GM19455 (cell line): ENCODE measurements around the gene CHPF2.

Experiments
- ATAC-seq: cut with Tn5 transposase; IDR thresholded peaks from one replicate; pipeline ENCODE4 v1.9.1; 2021; ENCODE audit not compliant: unreplicated experiment

The CHPF2 gene

DNA sequence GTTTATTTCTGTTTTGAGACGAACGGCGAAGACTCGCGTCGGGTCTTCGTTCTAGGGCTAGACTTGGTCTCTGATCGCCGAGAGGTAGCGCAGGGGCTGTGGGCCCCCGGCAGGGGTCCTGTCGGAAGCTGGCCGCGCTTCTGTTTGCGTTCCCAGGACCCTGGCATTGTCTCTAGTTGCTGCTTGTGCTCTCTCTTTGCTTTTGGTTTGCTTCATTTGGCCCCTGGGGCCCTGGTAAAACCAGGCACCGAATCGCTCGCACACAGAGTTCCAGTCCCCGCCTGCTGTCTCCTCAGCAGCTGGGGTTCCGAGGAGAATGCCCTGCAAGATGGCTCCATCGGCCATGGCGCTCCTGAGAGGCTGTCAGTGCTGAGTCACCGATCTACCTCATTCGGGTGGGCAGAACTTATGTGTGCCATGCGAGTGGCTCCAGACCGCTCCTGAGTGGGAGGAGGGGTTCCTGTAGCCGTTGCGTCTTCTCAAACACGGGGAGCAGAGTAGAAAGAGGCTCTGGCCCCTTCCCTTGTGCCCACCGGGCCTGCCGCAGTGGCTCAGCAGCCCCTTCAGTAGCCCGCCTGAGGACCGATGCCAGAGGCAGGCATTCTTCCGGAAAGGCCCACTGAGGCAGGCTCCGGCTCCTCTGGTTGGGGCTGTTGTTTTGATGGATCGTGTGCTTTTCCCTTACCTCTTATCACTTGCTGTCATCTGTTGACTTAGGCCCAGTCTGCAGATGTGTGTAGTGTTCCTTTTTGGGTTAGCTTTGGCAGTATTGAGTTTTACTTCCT is 826 bp downstream of the CHPF2 start:
- ATAC-seq, result peak; percentile 48

DNA sequence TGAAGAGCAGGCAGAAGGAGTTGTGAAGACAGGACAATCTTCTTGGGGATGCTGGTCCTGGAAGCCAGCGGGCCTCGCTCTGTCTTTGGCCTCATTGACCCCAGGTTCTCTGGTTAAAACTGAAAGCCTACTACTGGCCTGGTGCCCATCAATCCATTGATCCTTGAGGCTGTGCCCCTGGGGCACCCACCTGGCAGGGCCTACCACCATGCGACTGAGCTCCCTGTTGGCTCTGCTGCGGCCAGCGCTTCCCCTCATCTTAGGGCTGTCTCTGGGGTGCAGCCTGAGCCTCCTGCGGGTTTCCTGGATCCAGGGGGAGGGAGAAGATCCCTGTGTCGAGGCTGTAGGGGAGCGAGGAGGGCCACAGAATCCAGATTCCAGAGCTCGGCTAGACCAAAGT is 1.5 kb downstream of the CHPF2 start:
- ATAC-seq, result no peak

DNA sequence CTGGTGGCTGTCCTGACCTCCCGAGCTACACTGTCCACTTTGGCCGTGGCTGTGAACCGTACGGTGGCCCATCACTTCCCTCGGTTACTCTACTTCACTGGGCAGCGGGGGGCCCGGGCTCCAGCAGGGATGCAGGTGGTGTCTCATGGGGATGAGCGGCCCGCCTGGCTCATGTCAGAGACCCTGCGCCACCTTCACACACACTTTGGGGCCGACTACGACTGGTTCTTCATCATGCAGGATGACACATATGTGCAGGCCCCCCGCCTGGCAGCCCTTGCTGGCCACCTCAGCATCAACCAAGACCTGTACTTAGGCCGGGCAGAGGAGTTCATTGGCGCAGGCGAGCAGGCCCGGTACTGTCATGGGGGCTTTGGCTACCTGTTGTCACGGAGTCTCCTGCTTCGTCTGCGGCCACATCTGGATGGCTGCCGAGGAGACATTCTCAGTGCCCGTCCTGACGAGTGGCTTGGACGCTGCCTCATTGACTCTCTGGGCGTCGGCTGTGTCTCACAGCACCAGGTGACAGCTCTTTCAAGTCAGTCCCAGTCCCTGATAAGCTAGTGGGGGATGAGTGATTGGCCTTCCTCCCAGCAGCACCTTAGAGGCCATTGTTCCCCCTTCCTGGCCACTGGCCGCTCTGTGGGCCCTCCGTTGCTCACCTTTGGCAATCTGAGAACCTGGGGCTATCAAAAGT is 3.0 kb downstream of the CHPF2 start:
- ATAC-seq, result no peak

DNA sequence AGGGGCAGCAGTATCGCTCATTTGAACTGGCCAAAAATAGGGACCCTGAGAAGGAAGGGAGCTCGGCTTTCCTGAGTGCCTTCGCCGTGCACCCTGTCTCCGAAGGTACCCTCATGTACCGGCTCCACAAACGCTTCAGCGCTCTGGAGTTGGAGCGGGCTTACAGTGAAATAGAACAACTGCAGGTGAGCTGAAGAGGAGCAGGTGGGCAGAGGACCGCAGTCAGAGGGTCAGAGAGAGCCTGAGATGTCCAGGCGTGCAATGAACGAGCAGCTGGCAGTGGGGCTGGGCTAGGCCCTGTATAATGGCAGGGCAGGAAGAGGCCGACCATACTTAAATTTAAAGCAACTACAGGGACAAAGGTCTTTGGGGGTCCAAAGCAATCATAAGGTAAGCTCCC is 4.1 kb downstream of the CHPF2 start:
- no peak for ATAC-seq

DNA sequence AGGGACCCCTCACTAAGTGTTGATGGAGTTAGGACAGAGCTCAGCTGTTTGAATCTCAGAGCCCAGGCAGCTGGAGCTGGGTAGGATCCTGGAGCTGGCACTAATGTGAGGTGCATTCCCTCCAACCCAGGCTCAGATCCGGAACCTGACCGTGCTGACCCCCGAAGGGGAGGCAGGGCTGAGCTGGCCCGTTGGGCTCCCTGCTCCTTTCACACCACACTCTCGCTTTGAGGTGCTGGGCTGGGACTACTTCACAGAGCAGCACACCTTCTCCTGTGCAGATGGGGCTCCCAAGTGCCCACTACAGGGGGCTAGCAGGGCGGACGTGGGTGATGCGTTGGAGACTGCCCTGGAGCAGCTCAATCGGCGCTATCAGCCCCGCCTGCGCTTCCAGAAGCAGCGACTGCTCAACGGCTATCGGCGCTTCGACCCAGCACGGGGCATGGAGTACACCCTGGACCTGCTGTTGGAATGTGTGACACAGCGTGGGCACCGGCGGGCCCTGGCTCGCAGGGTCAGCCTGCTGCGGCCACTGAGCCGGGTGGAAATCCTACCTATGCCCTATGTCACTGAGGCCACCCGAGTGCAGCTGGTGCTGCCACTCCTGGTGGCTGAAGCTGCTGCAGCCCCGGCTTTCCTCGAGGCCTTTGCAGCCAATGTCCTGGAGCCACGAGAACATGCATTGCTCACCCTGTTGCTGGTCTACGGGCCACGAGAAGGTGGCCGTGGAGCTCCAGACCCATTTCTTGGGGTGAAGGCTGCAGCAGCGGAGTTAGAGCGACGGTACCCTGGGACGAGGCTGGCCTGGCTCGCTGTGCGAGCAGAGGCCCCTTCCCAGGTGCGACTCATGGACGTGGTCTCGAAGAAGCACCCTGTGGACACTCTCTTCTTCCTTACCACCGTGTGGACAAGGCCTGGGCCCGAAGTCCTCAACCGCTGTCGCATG is 5.2 kb downstream of the CHPF2 start:
- ATAC-seq, result no peak

DNA sequence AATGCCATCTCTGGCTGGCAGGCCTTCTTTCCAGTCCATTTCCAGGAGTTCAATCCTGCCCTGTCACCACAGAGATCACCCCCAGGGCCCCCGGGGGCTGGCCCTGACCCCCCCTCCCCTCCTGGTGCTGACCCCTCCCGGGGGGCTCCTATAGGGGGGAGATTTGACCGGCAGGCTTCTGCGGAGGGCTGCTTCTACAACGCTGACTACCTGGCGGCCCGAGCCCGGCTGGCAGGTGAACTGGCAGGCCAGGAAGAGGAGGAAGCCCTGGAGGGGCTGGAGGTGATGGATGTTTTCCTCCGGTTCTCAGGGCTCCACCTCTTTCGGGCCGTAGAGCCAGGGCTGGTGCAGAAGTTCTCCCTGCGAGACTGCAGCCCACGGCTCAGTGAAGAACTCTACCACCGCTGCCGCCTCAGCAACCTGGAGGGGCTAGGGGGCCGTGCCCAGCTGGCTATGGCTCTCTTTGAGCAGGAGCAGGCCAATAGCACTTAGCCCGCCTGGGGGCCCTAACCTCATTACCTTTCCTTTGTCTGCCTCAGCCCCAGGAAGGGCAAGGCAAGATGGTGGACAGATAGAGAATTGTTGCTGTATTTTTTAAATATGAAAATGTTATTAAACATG is 6.0 kb downstream of the CHPF2 start:
- ATAC-seq, result no peak

DNA sequence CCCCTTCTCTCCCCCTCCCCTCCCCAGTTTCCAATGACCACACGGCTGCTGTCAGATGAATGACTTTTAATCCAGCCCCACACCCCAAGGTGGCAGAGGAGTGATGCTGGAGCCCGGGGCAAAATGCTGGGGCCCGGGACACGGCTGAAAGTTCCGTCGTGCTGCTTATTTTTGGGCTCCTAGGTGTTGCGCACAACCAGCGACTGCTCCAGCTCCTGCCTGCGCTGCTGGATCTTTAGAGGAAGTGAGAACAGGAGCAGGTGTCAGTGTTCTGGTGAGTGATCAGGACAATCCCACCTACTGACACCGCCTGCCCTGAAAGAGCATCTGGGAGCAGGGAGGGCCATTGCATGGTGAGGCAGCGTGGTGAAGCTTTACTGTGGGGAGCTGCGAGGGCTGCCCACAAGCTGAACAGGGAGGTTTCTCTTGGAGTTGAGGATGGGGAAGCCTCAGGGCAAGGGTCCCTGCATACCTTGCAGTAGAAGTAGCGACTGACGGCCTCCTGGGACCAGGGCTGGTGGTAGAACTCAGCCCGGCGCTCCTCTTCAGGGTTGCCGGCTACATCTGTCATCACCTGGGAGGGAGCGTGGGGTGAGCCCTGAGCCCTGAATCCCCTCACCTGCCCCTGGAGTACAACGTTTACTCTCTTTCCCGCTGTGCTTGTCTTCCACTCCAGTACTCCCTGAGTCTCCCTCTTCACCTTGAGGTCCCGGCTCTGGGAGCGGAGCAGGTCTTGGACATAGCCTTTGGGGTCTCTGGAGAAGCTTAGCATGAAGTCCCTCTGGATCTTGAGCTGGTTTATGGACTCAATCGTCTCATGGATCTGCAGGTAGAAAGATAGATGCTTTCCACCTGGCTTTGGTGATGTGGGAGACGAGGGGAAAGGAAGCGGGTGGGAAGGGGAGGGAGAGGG is 6.9 kb downstream of the CHPF2 start:
- no peak for ATAC-seq

DNA sequence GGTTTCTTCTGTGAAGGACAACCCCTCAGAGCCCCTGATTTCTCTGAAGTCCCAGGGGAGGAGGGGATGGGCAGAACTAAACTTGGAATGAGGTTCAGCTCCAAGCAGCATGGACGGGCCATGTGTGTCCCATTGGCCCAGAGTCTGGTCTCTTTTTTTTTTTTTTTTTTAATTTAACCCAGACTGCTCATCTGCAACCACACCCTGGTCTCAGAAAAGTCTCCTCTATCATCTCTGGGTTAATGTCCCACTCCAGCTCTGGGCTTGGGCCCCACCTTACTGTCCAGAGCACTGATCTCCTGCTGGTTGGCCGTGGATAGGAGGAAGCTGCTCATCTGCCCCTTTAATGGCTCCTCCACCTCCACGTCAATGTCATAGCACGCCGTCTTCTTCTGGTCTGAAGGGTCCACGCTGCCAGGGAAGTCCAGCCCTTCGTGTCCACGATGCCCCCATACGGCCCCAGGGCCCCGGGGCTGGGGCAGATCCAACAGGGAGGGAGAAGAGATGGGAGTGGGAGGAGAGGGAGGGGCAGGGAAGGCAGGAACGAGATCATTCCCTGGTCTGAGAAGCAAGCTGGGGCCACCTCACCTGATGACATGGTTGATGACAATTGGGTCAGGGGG is 7.7 kb downstream of the CHPF2 start:
- ATAC-seq, result no peak

DNA sequence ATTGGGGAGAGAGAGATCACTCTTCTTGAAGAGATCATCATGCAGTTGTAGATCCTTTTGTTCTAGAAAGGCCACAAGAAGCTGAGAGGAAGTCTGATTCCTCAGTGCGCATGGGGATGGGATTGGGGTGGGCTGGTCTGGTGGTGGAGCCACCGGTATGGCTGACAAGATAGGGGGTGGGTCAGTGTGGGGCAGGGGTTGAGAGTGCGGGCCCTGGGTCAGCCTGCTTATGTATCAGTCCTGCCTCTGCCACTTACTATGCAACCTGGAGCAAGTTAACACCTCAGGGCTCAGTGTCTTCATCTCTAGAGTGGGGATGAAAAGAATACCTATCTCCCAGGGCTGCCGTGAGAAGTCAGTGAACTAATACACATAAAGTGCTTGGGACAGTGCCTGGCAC is 8.3 kb downstream of the CHPF2 start:
- no peak for ATAC-seq

DNA sequence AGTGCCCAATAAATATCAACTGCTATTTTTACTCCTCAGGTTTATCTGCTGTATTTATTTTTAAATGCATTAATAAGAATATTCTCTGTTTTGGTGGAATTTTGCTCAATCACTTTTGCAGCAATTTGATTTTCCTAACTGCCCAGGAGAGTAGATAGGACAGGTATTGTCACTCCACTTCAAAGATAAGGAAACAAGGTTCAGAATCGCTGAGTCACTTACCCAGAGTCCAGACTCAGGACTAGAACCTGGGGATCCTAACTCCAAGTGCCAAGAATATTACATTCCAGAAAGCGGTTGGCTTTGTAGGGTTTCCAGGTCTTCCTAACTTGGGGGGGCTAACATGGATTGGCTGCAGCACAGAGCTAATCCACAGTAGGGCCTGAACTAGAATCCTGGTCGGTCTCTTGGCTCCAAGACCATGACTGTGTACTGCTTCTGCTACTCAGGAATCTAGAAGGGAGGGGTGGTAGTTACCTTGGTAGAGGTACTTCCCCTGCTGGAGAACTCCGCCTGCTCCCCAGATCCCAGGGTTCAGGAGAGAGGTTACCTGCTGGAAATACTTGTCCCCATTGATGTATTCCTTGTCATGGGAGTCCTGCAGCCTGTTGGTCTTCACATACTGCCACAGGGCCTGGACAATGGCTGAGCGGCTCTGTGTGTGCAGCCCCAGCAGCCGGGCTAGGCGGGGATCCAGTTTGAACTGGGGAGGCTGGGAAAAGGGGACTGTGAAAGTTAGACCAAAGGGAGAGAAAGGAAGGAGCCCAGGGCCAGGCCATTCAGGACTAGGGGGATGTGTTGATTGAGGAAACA is 8.9 kb downstream of the CHPF2 start:
- no peak for ATAC-seq

DNA sequence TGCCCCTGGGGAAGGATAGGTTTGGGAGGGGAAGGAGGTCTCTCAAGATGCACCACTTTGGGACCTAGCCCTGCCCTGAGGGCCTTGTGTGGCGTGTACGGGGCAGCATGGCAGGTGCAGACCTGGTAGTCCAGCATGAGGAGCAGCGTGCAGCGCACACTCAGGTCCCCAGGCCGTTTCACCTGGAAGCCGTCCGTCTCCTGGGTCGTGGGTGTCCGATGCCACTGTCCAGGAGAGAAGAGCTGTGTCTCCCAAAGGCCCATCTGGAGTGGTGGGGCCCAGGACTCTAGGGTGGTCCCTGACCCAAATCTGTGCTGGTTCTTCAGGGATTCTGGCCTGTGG is 9.4 kb downstream of the CHPF2 start:
- ATAC-seq, result no peak

DNA sequence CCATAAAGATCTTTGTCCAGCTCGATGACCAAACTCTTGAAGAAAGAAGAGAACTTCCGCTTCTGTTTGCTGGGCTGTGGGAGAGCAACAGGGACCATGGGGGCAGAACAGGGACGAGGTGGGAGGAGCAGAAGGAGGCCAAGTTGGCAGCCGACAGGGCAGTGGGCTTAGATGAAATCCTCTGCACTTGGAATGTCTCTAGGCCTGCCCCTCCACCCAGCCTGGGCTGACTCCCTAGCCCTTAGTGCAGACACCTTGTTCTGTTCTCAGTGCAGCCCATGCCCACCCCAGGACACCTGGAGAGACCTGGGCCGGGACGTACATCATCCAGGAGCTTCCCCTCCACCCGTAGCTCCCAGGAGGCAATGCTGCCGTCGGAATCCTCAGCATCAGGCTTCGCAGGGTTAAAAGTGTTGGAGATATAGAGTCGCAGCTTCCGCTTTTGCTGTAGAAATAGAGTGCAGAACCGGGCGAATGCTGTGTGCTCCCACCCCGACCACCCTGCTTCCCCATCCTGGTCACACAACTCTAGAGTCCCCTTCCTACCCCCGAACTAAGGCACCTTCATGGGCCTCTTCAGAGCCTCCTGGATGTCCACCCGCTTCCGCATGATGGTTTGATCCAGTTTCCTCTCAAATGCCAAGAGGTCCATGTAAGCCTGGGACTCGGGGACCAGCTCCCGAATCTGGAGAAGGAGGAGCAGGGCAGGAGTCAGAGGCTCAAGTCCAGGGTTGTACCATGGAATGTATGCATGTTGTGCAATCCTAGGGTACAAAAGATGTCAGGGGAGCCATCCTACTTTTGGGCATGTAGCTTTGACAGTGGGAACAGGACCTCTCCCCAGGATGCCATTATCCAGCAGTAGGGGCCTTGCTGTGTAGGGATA is 10.1 kb downstream of the CHPF2 start:
- ATAC-seq, result no peak

DNA sequence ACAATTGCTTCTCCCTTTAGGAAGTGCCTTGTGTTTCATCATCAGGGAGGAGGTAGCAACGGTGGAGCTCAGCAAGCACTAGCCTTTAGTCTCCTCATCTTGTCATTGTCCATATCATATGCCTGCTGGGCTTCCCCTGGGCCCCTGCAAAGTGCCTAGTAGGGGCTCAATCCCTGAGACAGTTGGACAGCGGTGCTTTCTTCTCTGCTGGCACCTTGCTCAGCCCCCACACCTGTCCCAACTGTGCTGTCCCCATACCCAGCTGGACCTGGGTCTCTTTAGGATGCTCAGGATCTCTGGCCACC is 10.7 kb downstream of the CHPF2 start:
- ATAC-seq, result no peak

DNA sequence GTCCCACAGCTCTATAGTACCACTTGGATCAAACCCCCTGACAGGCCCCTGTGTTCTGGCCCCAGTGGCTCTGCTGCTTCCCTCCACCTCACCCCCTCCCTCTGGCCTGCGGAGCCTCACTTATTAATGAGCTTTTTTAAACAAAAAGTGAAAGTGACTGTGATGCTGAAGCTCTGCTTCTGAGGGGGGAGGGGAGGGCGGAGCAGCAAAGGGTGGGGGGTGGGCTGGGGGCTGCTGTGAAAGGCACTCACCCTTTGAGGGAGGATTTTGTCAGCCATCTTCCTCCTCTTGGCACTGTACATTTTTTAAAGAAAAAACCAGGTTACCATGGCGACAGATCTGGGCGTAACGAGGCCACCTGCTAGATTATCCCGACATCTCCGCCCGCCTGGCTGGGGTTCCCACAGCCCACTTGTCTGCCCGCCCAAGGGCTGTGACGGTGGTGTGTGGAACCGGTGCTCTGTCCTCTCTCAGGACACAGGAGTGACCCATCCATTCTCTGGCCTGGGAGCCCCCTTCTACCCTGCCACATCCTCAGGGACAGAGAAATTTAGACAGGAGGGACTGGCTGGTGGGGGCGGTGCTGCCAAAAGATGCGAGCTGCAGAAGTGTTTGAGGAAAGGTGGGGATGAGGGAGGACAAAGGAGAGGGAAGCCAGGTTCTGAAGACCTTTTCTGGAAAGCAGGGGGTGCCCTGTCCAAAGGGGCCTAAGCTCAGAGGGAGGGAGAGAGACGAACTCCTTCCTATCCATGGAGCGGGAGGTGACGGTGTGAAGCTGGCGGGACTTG is 11.3 kb downstream of the CHPF2 start:
- ATAC-seq, result no peak

DNA sequence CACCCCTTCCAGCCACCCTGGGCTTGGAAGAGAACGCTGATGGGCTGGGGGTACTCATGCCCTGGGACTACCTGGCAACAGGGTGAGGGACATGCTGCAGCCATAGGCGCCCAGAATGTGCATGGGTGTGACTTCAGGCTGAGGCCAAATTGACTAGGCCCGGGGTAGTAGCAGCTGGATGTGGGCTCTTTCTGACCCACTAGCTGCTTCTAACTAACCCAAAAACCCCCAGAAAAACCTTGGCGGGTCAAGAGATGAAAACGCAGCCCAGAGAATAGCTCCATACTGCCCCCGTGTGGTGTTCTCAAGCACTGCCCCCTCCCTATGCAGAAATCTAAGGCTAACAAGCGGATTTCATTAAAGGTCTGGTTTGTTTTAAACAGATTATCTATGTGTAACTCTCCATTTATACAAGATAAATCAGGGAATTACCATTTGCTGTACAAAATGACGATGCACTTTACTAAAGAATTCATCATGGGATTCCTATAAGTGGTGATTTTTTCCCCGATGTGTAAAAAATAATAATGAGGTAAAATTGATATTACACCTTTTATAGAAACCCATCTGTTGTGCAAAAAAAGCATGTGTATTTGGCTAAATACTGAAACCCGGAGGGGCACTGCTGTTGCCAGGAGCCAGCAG is 12.0 kb downstream of the CHPF2 start:
- ATAC-seq, result no peak

DNA sequence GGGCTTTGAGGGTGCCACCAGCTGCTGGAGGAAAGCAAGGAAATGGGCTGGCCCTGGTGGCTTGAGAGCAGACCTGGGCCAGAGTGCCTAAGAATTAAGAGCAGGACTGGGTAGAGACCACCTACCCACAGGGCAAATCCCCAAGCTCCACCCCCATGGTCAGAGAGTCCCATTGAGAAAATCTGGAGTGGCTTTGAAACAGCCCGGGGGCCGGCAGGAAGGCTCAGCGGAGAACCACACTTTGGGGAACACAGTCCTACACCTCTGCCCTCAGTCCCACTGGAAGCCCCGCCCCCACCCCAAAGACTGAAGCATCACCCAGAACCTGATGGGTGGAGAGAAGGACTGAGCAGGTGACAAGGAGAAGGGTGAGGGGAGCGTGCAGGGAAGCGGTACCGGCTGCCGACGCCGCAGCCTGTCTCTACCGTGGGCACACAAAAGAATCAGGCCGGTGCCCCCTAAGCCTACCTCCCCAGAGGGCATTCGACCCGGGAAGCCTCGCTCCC is 12.6 kb downstream of the CHPF2 start:
- ATAC-seq, result no peak
